Measurements from ENCODE around the gene STYX.

GRCh38 chr14:52693036-52693435 lies 36.9 kb upstream of the STYX start:
- TF ChIP-seq CTCF (IDR thresholded peaks at IDR 0.05) = no peak
- no peak for TF ChIP-seq REST (IDR thresholded peaks at IDR 0.05; ENCODE audit: insufficient read depth in 1 of 2, low read depth in 2 of 2, low read length in 1 of 2)
- TF ChIP-seq POLR2AphosphoS5 (IDR thresholded peaks at IDR 0.05; ENCODE audit: low read depth, low read length) = no peak

All from Panc1 (cell line).